SH-SY5Y (cell line): ENCODE data around the gene SOX6.

ENCODE experiments used
- GATA2 ChIP-seq: IDR thresholded peaks from 2 replicates; pipeline ENCODE4 v1.6.1; 2011; ENCODE audit warnings: mild to moderate bottlenecking, low read depth, low read length
- GATA3 ChIP-seq: IDR thresholded peaks from 2 replicates; pipeline ENCODE4 v1.6.1; 2011; ENCODE audit warnings: low read depth, mild to moderate bottlenecking, low read length, moderate library complexity

DNA sequence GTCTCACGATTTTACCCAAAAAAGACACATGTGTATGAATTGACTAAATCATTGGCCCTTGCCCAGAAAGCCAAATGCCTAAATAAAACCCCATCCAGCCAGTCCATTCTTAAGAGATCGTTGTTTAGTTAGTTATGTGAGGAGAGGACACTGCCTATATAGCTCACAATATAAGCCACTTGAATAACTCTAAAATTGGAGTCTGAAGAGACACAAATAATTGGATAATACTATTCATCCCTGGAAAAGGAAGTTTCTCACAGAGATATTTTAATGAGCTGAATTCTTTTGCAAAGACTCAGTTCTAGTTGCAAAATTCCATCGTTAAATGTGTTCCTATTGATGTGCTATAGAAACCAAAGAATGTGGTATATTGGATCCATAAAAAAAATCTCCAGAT lies 176.7 kb downstream of the SOX6 start:
- TF ChIP-seq GATA2, result no peak
- TF ChIP-seq GATA3, result no peak
